HG03439 (cell line): Measurements from ENCODE around the gene ABCA4.
"Not testable (repeated sequence)": the region's sequence is repeated elsewhere in the genome, so short reads cannot be mapped to it uniquely, and the experiment has no call there.

Experiments used
- ATAC-seq: cut with Tn5 transposase; IDR thresholded peaks from one replicate; pipeline ENCODE4 v1.9.1; 2021; ENCODE audit warnings: mild to moderate bottlenecking, moderate library complexity; ENCODE audit not compliant: unreplicated experiment

The ABCA4 gene

GRCh38 chr1:93959413-93959812, 161.5 kb downstream of the ABCA4 start:
- ATAC-seq: no peak

GRCh38 chr1:93958726-93959100, 162.2 kb downstream of the ABCA4 start:
- no peak for ATAC-seq

GRCh38 chr1:93958032-93958725, 162.8 kb downstream of the ABCA4 start:
- no peak for ATAC-seq

- ATAC-seq: no peak
Observed at GRCh38 chr1:93955765-93956164, 165.2 kb downstream of the ABCA4 start.

- ATAC-seq: not testable (repeated sequence)
Observed at GRCh38 chr1:93947002-93947686, 173.8 kb downstream of the ABCA4 start.
